ENCODE measurements around the gene MBD1. TPM values are rescaled to one million over a fixed set of nuclear protein-coding genes. Genes with fewer than 3 reads are reported as not detected.
A peak's percentile ranks its signal among the peaks of the same experiment; 100 is the strongest.

MBD1 gene
- total RNA-seq, 2 experiments from 2014 or later: 66.4 to 69.0 TPM

- Mint-ChIP-seq H3K9me3 (no peaks in the 10 kb centered on the region), H3K36me3 (ENCODE audit: low read depth) (peaks cover 40% of the 10 kb centered on the region), H3K4me1 (ENCODE audit: low read depth) (peaks cover 24% of the 10 kb centered on the region), H3K27me3 (ENCODE audit: low read depth) (no peaks in the 10 kb centered on the region), H3K27ac (peak within 1 kb of the TSS; percentile 95), H3K4me3 (peak within 1 kb of the TSS; percentile 93)
- CTCF ChIA-PET: interaction anchor here (0.9 kb wide), 1 partner anchor 70 kb away, joined by 4 read pairs; no protein-coding TSS in a partner anchor
- DNase-seq: peak; percentile 97
- intact Hi-C loops (cut with micrococcal nuclease): loop anchor here (1.0 to 10.0 kb wide), 12 partner anchors 11 to 1353 kb away; partner anchors contain the start of genes ACAA2, CFAP53, RPL17 and SKA1
These were observed 6.4 kb upstream of the MBD1 start, which contains the start of gene CXXC1 for GRCh38 chr18:50287441-50288347. CXXC1 (minus strand) TSS chr18:50287692; CDS start chr18:50287589, 103 bp downstream.

- no peaks in the 10 kb centered on the region for H3K9me3 Mint-ChIP-seq
- H3K27ac Mint-ChIP-seq: peak overlapping the region; percentile 95
- peaks cover 27% of the 10 kb centered on the region for H3K4me1 Mint-ChIP-seq (ENCODE audit: low read depth)
- peak overlapping the region; percentile 93 for H3K4me3 Mint-ChIP-seq
- DNase-seq: peak; percentile 20
- H3K36me3 Mint-ChIP-seq (ENCODE audit: low read depth): peaks cover 47% of the 10 kb centered on the region
- no peaks in the 10 kb centered on the region for H3K27me3 Mint-ChIP-seq (ENCODE audit: low read depth)
- intact Hi-C loops (cut with micrococcal nuclease): loop anchor here (1.0 to 10.0 kb wide), 11 partner anchors 20 to 1352 kb away; partner anchors contain the start of genes ACAA2, CFAP53, RPL17 and SKA1
- CTCF ChIA-PET: no interaction called here
These were observed 5.7 kb upstream of the MBD1 start for GRCh38 chr18:50287028-50287440.

DNA sequence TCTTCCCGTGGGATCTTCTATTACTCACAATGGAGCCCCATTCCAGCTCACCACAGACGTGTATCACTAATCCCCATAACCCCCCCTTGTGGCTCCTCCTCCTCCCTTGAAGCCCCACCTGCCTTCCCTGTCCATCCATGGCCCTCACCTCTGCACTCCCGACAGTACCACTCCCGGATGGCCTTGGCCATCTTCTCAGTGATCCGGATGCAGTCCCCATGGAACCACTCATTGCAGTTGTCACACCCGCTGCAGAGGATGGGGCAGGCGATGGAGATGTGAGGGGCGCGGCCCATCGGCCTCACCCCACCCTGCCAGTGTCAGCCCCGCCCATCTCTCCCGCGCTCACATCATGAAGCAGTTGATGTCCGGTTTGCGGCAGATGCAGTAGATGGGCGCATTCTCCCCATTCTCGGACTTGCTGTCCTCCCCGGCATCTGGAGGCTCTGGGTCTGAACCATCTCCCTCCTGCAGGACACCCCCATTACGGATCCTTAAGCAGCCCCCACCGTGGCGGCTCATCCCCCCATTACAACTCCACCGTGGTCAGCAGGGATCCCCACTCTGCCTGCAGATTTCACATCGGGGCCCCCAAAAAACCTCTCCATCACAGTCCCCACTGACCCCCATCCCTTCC, 5.2 kb upstream of the MBD1 start:
- Mint-ChIP-seq H3K9me3 (no peaks in the 10 kb centered on the region), H3K27ac (peak overlapping the region; percentile 95), H3K4me3 (peak overlapping the region; percentile 93), H3K27me3 (ENCODE audit: low read depth) (no peaks in the 10 kb centered on the region), H3K36me3 (ENCODE audit: low read depth) (peaks cover 47% of the 10 kb centered on the region), H3K4me1 (ENCODE audit: low read depth) (peaks cover 27% of the 10 kb centered on the region)
- DNase-seq: no peak
- intact Hi-C loops (cut with micrococcal nuclease): loop anchor here (1.0 to 10.0 kb wide), 11 partner anchors 20 to 1352 kb away; partner anchors contain the start of genes ACAA2, CFAP53, RPL17 and SKA1
- CTCF ChIA-PET: no interaction called here

- no peaks in the 10 kb centered on the region for H3K27me3 Mint-ChIP-seq (ENCODE audit: low read depth)
- CTCF ChIA-PET: interaction anchor here (0.5 kb wide), 1 partner anchor 53 kb away, joined by 4 read pairs; no protein-coding TSS in a partner anchor
- H3K4me1 Mint-ChIP-seq (ENCODE audit: low read depth): peaks cover 31% of the 10 kb centered on the region
- H3K4me3 Mint-ChIP-seq: peak overlapping the region; percentile 93
- intact Hi-C loops (cut with micrococcal nuclease): loop anchor here (2.0 to 10.0 kb wide), 5 partner anchors 35 to 1351 kb away; partner anchors contain the start of gene ACAA2
- H3K27ac Mint-ChIP-seq: peak overlapping the region; percentile 95
- no peaks in the 10 kb centered on the region for H3K9me3 Mint-ChIP-seq
- H3K36me3 Mint-ChIP-seq (ENCODE audit: low read depth): peaks cover 50% of the 10 kb centered on the region
- no peak for DNase-seq
These were observed 4.5 kb upstream of the MBD1 start for GRCh38 chr18:50285631-50286321.

GRCh38 chr18:50285071-50285470, 3.7 kb upstream of the MBD1 start:
- H3K27me3 Mint-ChIP-seq (ENCODE audit: low read depth): no peaks in the 10 kb centered on the region
- H3K4me3 Mint-ChIP-seq: no peak overlapping the region
- no peak for DNase-seq
- peaks cover 38% of the 10 kb centered on the region for H3K4me1 Mint-ChIP-seq (ENCODE audit: low read depth)
- intact Hi-C loops (cut with micrococcal nuclease): loop anchor here (5.0 to 10.0 kb wide), 3 partner anchors 142 to 1350 kb away; partner anchors contain the start of gene ACAA2
- H3K36me3 Mint-ChIP-seq (ENCODE audit: low read depth): peaks cover 50% of the 10 kb centered on the region
- H3K9me3 Mint-ChIP-seq: no peaks in the 10 kb centered on the region
- CTCF ChIA-PET: no interaction called here
- no peak overlapping the region for H3K27ac Mint-ChIP-seq

- Mint-ChIP-seq H3K4me1 (ENCODE audit: low read depth) (peaks cover 42% of the 10 kb centered on the region), H3K27ac (peak overlapping the region; percentile 43), H3K9me3 (no peaks in the 10 kb centered on the region), H3K4me3 (no peak overlapping the region), H3K36me3 (ENCODE audit: low read depth) (peaks cover 50% of the 10 kb centered on the region), H3K27me3 (ENCODE audit: low read depth) (no peaks in the 10 kb centered on the region)
- DNase-seq: no peak
- CTCF ChIA-PET: no interaction called here
- intact Hi-C loops (cut with micrococcal nuclease): loop anchor here (10.0 kb wide), 1 partner anchor 1350 kb away; no protein-coding TSS in a partner anchor
These were observed 3.0 kb upstream of the MBD1 start for GRCh38 chr18:50284255-50284885.

DNA sequence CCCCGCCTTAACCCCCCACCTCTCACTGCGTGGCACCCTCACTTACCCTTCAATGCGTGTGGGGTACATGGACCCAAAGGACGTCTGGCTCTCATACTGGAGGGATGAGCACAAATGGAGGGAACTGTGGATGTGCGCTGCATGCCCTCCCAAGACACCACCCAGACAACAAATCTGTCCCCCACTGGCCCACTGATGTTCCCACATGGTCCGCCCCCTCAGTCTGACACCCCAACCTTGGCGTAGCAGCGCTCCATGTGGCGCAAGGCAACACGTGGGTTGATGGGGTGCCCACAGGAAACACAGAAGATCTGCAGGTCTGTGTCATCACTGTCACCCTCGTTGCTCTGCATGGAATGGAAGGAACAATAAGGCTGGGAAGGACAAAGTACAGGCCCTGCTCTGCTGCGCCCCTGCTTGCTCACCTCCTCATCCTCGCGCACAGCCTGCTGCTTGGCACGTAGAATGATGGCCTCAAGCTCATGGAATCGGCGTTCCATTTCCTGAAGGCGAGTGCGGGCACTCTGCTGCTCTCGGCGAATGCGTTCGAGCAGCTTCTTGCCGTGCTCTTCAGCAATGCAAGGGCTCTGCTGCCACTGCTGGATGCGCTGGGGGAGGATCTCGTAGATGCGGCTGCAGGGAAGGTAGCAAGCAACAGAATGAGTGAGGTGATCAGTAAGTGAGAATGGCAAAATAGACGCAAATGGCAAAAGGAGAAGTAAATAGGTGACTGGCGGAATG, 2.3 kb upstream of the MBD1 start:
- CTCF ChIA-PET: interaction anchor here (0.6 kb wide), 1 partner anchor 146 kb away, joined by 3 read pairs; no protein-coding TSS in a partner anchor
- Mint-ChIP-seq H3K36me3 (ENCODE audit: low read depth) (peaks cover 50% of the 10 kb centered on the region), H3K4me1 (ENCODE audit: low read depth) (peaks cover 43% of the 10 kb centered on the region), H3K4me3 (no peak overlapping the region), H3K9me3 (no peaks in the 10 kb centered on the region), H3K27me3 (ENCODE audit: low read depth) (no peaks in the 10 kb centered on the region), H3K27ac (peak overlapping the region; percentile 43)
- intact Hi-C loops (cut with micrococcal nuclease): loop anchor here (10.0 kb wide), 1 partner anchor 1349 kb away; no protein-coding TSS in a partner anchor
- DNase-seq: no peak

DNA sequence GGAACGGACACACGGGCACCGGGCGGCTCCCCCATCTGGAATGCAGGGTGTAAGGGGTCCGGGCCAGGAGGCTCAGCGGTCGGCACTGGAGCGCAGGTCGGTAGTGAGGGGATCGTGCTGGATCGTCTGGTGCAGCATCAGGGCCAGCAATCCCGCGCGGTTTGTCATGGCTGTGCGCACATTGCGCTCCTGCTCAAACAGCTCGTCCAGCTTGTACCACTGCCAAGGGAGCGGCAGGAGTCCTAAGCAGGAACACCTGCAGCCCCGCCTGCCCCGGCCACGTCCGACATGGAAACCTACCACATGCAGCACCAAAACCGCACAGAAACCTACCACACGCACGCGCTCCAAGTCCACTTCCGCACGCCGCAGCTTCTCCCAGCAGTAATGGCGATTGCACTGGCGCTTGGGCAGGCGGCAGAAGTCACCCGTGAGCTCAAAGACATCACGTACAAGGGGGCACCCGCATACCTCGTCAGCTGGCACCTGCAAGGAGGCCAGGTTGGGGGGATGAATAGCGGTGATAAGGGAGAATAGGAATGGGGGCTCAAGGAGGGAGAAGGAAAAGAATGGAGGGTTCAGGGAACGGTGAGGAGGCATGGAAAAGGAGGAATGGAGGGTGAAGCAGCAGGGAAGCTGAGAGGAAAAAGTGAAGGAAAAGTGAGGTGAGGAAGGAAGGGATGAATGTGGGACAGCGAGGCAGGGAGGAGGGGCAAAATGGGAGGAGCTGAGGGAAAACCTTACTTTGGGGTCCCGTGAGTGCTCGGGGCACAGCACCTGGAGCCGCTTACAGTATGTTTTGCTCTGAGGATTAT, 1.4 kb upstream of the MBD1 start:
- Mint-ChIP-seq H3K27ac (peak overlapping the region; percentile 11), H3K4me3 (peak overlapping the region; percentile 97), H3K9me3 (no peaks in the 10 kb centered on the region), H3K4me1 (ENCODE audit: low read depth) (peaks cover 43% of the 10 kb centered on the region), H3K36me3 (ENCODE audit: low read depth) (peaks cover 53% of the 10 kb centered on the region), H3K27me3 (ENCODE audit: low read depth) (no peaks in the 10 kb centered on the region)
- intact Hi-C loops (cut with micrococcal nuclease): loop anchor here (10.0 kb wide), 1 partner anchor 1348 kb away; no protein-coding TSS in a partner anchor
- DNase-seq: no peak
- CTCF ChIA-PET: interaction anchor here (1.3 kb wide), 1 partner anchor 14 kb away, joined by 4 read pairs; no protein-coding TSS in a partner anchor

- no peak for DNase-seq
- intact Hi-C loops (cut with micrococcal nuclease): loop anchor here (1.0 to 10.0 kb wide), 5 partner anchors 16 to 1347 kb away; partner anchors contain the start of genes CFAP53 and MEX3C
- H3K9me3 Mint-ChIP-seq: no peaks in the 10 kb centered on the region
- no peaks in the 10 kb centered on the region for H3K27me3 Mint-ChIP-seq (ENCODE audit: low read depth)
- peaks cover 42% of the 10 kb centered on the region for H3K4me1 Mint-ChIP-seq (ENCODE audit: low read depth)
- H3K4me3 Mint-ChIP-seq: peak overlapping the region; percentile 97
- CTCF ChIA-PET: interaction anchor here (1.3 to 1.5 kb wide), 5 partner anchors 11 to 75 kb away, joined by 4 to 9 read pairs (median 5); partner anchors contain the start of gene CFAP53
- peak overlapping the region; percentile 84 for H3K27ac Mint-ChIP-seq
- peaks cover 49% of the 10 kb centered on the region for H3K36me3 Mint-ChIP-seq (ENCODE audit: low read depth)
These were observed 723 bp upstream of the MBD1 start for GRCh38 chr18:50281972-50282520.
